Endothelial cell of hepatic sinusoid (primary cell): ENCODE measurements around the gene EDNRA.

Experiments
- in situ Hi-C: cut with HindIII; loops from 2 replicates; pipeline ENCODE4 v1.10.0; 2017; ENCODE audit warnings: low sequenced_read_pairs

Gene EDNRA

GRCh38 chr4:147586032-147586431, 105.1 kb downstream of the EDNRA start:
- in situ Hi-C loops = no loop called here

DNA sequence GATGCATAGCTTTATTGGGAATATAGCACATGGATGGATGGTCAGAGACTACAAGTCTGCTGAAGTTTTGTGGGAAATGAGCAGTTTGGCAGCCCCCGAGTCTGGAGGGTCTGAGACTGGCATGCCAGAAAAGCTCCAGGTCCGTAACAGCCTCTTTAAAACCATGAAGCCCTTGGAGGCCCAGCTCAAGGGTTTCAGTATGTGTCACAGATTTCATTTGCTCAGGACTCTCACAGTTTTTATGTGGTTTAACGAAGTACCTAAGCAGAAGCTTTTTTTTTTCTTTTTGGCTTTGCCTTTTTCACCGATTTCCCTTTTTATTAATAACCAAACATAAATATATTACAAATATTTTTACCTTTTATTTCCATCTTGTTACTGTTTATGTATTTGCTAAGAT, 105.7 kb downstream of the EDNRA start:
- in situ Hi-C loops = no loop called here

DNA sequence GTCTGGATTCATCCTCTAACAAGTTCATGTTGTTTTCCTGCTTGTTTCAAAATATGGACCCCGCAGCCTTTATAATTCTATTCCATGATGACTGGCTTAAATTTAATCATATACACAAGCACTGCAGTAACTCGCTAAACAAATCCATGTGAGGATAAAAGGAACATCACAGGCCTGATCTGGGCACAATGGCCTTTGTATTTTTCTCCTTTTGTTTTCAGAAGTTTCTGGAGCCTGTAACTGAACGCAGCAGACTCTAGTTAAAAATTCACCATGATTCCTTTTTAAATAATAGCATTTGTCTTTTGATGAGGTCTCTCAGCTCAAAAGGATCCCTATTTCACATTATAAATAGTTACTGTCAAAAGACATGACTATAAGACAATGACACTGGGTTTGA, 106.1 kb downstream of the EDNRA start:
- in situ Hi-C loops = no loop called here

DNA sequence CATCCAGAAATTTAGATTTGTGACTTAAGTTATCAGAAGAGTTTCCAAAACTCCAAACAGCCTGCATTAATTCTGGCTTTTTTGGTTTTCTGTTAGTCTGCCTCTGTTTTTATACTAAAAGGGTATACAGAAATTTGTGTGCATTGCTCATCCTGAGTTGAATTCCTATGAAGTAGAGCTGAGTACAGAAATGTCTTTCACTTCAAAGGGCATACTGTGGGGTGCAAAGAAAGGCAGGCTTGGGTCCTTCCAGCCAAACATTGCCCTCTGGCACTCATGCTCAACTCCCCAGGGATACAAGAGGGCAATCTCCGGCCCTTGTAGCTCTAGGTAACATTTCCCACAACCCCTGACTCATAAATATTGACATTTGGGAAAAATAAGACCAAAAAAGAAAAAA, 108.7 kb downstream of the EDNRA start:
- in situ Hi-C loops = no loop called here

DNA sequence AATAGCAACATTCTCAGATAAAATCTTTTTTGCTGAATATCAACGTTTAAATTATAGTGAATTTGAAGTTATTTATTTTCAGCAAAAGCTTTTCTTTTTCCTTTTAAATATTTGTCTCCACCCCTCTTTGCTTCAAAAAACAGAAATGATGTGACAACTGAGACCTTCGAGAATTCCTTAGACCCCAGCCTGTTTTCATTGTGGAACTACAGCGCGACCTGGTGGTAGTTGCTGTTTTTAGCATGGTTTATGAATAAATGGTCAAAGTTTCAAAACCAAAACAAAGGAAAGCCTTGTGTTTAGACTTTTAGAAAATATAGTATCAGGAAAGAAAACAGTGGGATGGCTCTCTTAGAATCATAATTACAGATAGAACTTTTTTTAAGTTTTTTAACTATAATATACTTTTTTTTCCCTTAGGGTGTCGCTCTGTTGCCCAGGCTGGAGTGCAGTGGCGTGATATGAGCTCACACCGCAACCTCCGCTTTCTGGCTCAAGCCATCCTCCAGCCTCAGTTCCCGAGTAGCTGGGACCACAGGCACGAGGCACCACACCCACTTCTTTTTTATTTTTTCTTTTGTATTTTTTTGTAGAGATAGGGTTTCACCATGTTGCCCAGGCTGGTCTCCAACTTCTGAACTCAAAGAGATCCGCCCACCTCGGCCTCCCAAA, 109.5 kb downstream of the EDNRA start:
- in situ Hi-C loops = no loop called here

DNA sequence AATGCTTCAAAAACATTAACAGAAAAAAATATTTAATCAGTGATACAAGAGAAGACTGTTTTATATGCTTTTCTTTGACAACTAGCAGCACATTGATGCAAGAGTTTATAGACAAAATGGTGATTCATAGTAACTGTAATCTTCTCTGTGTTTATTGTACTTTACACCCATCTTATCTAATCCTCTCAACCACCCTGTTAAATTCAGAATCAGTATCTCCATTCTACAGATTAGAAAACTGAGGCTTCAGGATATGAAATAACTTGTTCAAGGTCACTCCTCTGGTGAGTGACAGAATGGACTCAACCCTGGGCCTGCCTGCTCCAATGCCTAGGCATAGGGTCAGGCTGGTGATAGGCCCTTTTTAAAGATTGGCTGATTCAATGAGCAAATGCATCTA, 110.2 kb downstream of the EDNRA start:
- in situ Hi-C loops = no loop called here

DNA sequence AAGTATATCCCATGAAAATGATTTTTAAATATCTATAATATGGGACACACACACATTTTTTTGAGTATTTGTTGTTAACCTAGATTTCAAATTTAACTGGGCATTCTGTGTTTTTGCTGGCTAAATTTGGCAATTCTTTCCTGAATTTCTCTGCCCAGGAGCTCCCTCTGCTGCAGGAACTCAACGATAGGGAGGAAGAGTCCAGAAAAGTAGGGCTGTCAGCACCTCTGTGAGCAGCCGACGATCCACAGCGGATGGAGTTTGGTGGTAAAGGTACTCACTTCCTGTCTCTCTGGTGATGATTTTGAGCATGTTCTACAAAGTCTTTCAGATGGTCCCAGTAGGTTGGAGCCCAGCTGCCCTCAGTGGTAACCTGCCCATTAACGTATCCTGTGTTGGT, 113.2 kb downstream of the EDNRA start:
- in situ Hi-C loops = no loop called here
